Calu3 (cell line): ENCODE measurements around the gene GTPBP4. TPM values are rescaled to one million over a fixed set of nuclear protein-coding genes. Genes with fewer than 3 reads are reported as not detected.

ENCODE experiments used
- BruUV-seq: library from RNA; stranded (reverse); fragments of 400-500 nt; replicated peaks from 2 replicates; lab custom pipeline; 2021; lab: Mats Ljungman, UMichigan
- CTCF ChIA-PET: fragments of 300-600 bp; sonication (Branson Sonifier 250); formaldehyde crosslinking; loops from one replicate; lab custom pipeline; 2022; ENCODE audit warnings: antibody characterized with exemption; lab: Charles Lee
- DNase-seq: peaks from one replicate; pipeline ENCODE4 v3.0.0; 2022
- H3K27ac Mint-ChIP-seq: one replicate; pipeline ENCODE4 v1.8.0; 2022; ENCODE audit warnings: mixed read lengths; ENCODE audit not compliant: unreplicated experiment
- H3K27me3 Mint-ChIP-seq: one replicate; pipeline ENCODE4 v1.8.0; 2022; ENCODE audit warnings: mixed read lengths; ENCODE audit not compliant: unreplicated experiment
- H3K36me3 Mint-ChIP-seq: one replicate; pipeline ENCODE4 v1.8.0; 2022; ENCODE audit warnings: mild to moderate bottlenecking, moderate library complexity, mixed read lengths; ENCODE audit not compliant: insufficient read depth, unreplicated experiment
- H3K4me1 Mint-ChIP-seq: one replicate; pipeline ENCODE4 v1.8.0; 2022; ENCODE audit warnings: mild to moderate bottlenecking, low read depth, mixed read lengths; ENCODE audit not compliant: unreplicated experiment
- H3K4me3 Mint-ChIP-seq: one replicate; pipeline ENCODE4 v1.8.0; 2022; ENCODE audit warnings: mild to moderate bottlenecking, low read depth, moderate library complexity, mixed read lengths; ENCODE audit not compliant: unreplicated experiment
- H3K9me3 Mint-ChIP-seq: one replicate; pipeline ENCODE4 v1.8.0; 2022; ENCODE audit warnings: low read depth, mixed read lengths; ENCODE audit not compliant: unreplicated experiment
- CTCF ChIP-seq: fragments of 200-600 bp; IDR thresholded peaks from one replicate; pipeline ENCODE4 v1.8.0; 2022; ENCODE audit warnings: antibody characterized with exemption; ENCODE audit not compliant: unreplicated experiment
- intact Hi-C: fragments of 100-400 bp; cut with micrococcal nuclease; formaldehyde crosslinking; loops from one replicate; pipeline ENCODE4 v1.10.0; 2022; ENCODE audit not compliant: unreplicated experiment
- total RNA-seq: library from RNA; stranded (reverse); gene quantifications from 2 replicates; pipeline ENCODE4 v1.2.3, GENCODE V29; 2022

Gene GTPBP4
- total RNA-seq, 1 experiment from 2014 or later = 123 TPM

GRCh38 chr10:1054684-1055083 is 66.5 kb downstream of the GTPBP4 start:
- no peaks in the 10 kb centered on the region for H3K9me3 Mint-ChIP-seq
- peaks cover 36% of the 10 kb centered on the region for H3K4me1 Mint-ChIP-seq
- no peak overlapping the region for H3K27ac Mint-ChIP-seq
- H3K36me3 Mint-ChIP-seq = peaks cover 64% of the 10 kb centered on the region
- intact Hi-C loops = no loop called here
- BruUV-seq = no TSS peak
- CTCF ChIA-PET = interaction anchor here (0.6 kb wide), 1 partner anchor 248 kb away, joined by 3 read pairs; no protein-coding TSS in a partner anchor
- TF ChIP-seq CTCF = no peak
- no peaks in the 10 kb centered on the region for H3K27me3 Mint-ChIP-seq
- DNase-seq = no peak
- H3K4me3 Mint-ChIP-seq = peak overlapping the region; percentile 100

- intact Hi-C loops = no loop called here
Observed at GRCh38 chr10:1056326-1057105, 68.3 kb downstream of the GTPBP4 start, which contains the start of gene WDR37. Gene WDR37, plus strand, starts transcription at chr10:1056385. Its CDS starts 15,771 bp downstream, at chr10:1072156.

GRCh38 chr10:1057106-1057657 is 68.9 kb downstream of the GTPBP4 start:
- Mint-ChIP-seq H3K36me3 (peaks cover 54% of the 10 kb centered on the region), H3K27ac (peak overlapping the region; percentile 86), H3K4me1 (peaks cover 51% of the 10 kb centered on the region), H3K9me3 (no peaks in the 10 kb centered on the region), H3K4me3 (peak overlapping the region; percentile 100), H3K27me3 (no peaks in the 10 kb centered on the region)
- no peak for TF ChIP-seq CTCF
- no TSS peak for BruUV-seq
- CTCF ChIA-PET = no interaction called here
- intact Hi-C loops = no loop called here
- no peak for DNase-seq

More at GRCh38 chr10:1056326-1057105, 68.3 kb downstream of the GTPBP4 start, which contains the start of gene WDR37:
- H3K4me1 Mint-ChIP-seq = peaks cover 44% of the 10 kb centered on the region
- peak within 1 kb of the TSS; percentile 86 for H3K27ac Mint-ChIP-seq
- CTCF ChIA-PET = no interaction called here
- no peak for TF ChIP-seq CTCF
- peak within 1 kb of the TSS; percentile 100 for H3K4me3 Mint-ChIP-seq
- H3K9me3 Mint-ChIP-seq = no peaks in the 10 kb centered on the region
- H3K27me3 Mint-ChIP-seq = no peaks in the 10 kb centered on the region
- peak; percentile 87 for DNase-seq
- peaks cover 52% of the 10 kb centered on the region for H3K36me3 Mint-ChIP-seq
- BruUV-seq = no TSS peak

- CTCF ChIA-PET = no interaction called here
- no peaks in the 10 kb centered on the region for H3K27me3 Mint-ChIP-seq
- no peak for DNase-seq
- peaks cover 52% of the 10 kb centered on the region for H3K4me1 Mint-ChIP-seq
- peak overlapping the region; percentile 33 for H3K27ac Mint-ChIP-seq
- H3K9me3 Mint-ChIP-seq = no peaks in the 10 kb centered on the region
- H3K36me3 Mint-ChIP-seq = peaks cover 49% of the 10 kb centered on the region
- intact Hi-C loops = no loop called here
- H3K4me3 Mint-ChIP-seq = peak overlapping the region; percentile 100
- TF ChIP-seq CTCF = no peak
- BruUV-seq = no TSS peak
Observed at GRCh38 chr10:1058017-1058416, 69.8 kb downstream of the GTPBP4 start.
